NCI-H1694 treated with DMSO at 0.1 percent for 48 hours (cell line): ENCODE data around the gene L3MBTL4.
A peak's percentile ranks its signal among the peaks of the same experiment; 100 is the strongest.

Source experiments
- DNase-seq: peaks from one replicate; lab custom pipeline; 2025; lab: John Stamatoyannopoulos, UW

Gene L3MBTL4

GRCh38 chr18:6251084-6251483 is 163.6 kb downstream of the L3MBTL4 start:
- no peak for DNase-seq

- DNase-seq: no peak
Observed at GRCh38 chr18:6249788-6250187, 164.9 kb downstream of the L3MBTL4 start.

- DNase-seq: no peak
Observed at GRCh38 chr18:6249170-6249569, 165.5 kb downstream of the L3MBTL4 start.

GRCh38 chr18:6248017-6248416 is 166.7 kb downstream of the L3MBTL4 start:
- DNase-seq: no peak

GRCh38 chr18:6242004-6242403 is 172.7 kb downstream of the L3MBTL4 start:
- no peak for DNase-seq

GRCh38 chr18:6239716-6240115 is 175.0 kb downstream of the L3MBTL4 start:
- DNase-seq: no peak

GRCh38 chr18:6236258-6236657 is 178.5 kb downstream of the L3MBTL4 start:
- no peak for DNase-seq

- no peak for DNase-seq
Observed at GRCh38 chr18:6222271-6222670, 192.4 kb downstream of the L3MBTL4 start.

GRCh38 chr18:6221602-6222014 is 193.1 kb downstream of the L3MBTL4 start:
- no peak for DNase-seq

GRCh38 chr18:6220129-6220528 is 194.6 kb downstream of the L3MBTL4 start:
- no peak for DNase-seq

- no peak for DNase-seq
Observed at GRCh38 chr18:6219116-6219717, 195.5 kb downstream of the L3MBTL4 start.

GRCh38 chr18:6215888-6216287 is 198.8 kb downstream of the L3MBTL4 start:
- no peak for DNase-seq

GRCh38 chr18:6211174-6211504 is 203.6 kb downstream of the L3MBTL4 start:
- no peak for DNase-seq

- no peak for DNase-seq
Observed at GRCh38 chr18:6210349-6211173, 204.2 kb downstream of the L3MBTL4 start.

- DNase-seq: no peak
Observed at GRCh38 chr18:6207941-6208340, 206.8 kb downstream of the L3MBTL4 start.

- DNase-seq: no peak
Observed at GRCh38 chr18:6207116-6207515, 207.6 kb downstream of the L3MBTL4 start.

- no peak for DNase-seq
Observed at GRCh38 chr18:6205706-6206105, 209.0 kb downstream of the L3MBTL4 start.

- DNase-seq: no peak
Observed at GRCh38 chr18:6204476-6204875, 210.2 kb downstream of the L3MBTL4 start.

- DNase-seq: peak; percentile 42
Observed at GRCh38 chr18:6203791-6204190, 210.9 kb downstream of the L3MBTL4 start.

- no peak for DNase-seq
Observed at GRCh38 chr18:6202861-6203260, 211.8 kb downstream of the L3MBTL4 start.

GRCh38 chr18:6200204-6200774 is 214.4 kb downstream of the L3MBTL4 start:
- DNase-seq: no peak

GRCh38 chr18:6199777-6200176 is 214.9 kb downstream of the L3MBTL4 start:
- no peak for DNase-seq

GRCh38 chr18:6198585-6198984 is 216.1 kb downstream of the L3MBTL4 start:
- no peak for DNase-seq
